IMR-90 (cell line): ENCODE measurements around the gene LRRC41. TPM values are rescaled to one million over a fixed set of nuclear protein-coding genes. Genes with fewer than 3 reads are reported as not detected.

Source experiments
- ATAC-seq: fragments of 200-7000 bp; cut with Tn5 transposase; 2 replicates; pipeline ENCODE4 v1.9.1; 2020; ENCODE audit warnings: low read depth, mild to moderate bottlenecking, moderate library complexity
- BruUV-seq: library from RNA; stranded (reverse); fragments of 400-500 nt; replicated peaks from 2 replicates; lab custom pipeline; 2021; lab: Mats Ljungman, UMichigan
- CTCF ChIA-PET: fragments of 300-600 bp; formaldehyde crosslinking; extraction: SDS; loops from one replicate; lab custom pipeline; 2021; ENCODE audit warnings: antibody characterized with exemption; lab: Yijun Ruan, JAX
- POLR2A ChIA-PET: fragments of 300-600 bp; sonication (Branson Sonifier 250); formaldehyde crosslinking; loops from one replicate; lab custom pipeline; 2022; ENCODE audit warnings: antibody characterized with exemption; ENCODE audit not compliant: unreplicated experiment; lab: Charles Lee
- DNase-seq: peaks from one replicate; pipeline ENCODE4 v3.0.0; 2013
- H2AFZ ChIP-seq: replicated peaks from 2 replicates; pipeline ENCODE3; 2013; ENCODE audit warnings: low read length, mild to moderate bottlenecking; ENCODE audit not compliant: poor library complexity
- H2AK5ac ChIP-seq: 2 replicates; pipeline ENCODE4 v1.6.1; 2013; ENCODE audit warnings: low read depth, low read length, inconsistent platforms
- H2AK9ac ChIP-seq: replicated peaks from 2 replicates; pipeline ENCODE3; 2013; ENCODE audit warnings: mild to moderate bottlenecking, low read depth, low read length, moderate library complexity; ENCODE audit not compliant: poor library complexity
- H2BK120ac ChIP-seq: 2 replicates; pipeline ENCODE4 v1.6.1; 2013; ENCODE audit warnings: low read depth, low read length, inconsistent platforms
- H2BK15ac ChIP-seq: 3 replicates; pipeline ENCODE4 v1.6.1; 2013; ENCODE audit warnings: low read depth, low read length, inconsistent platforms
- H2BK20ac ChIP-seq: 2 replicates; pipeline ENCODE4 v1.6.1; 2013; ENCODE audit warnings: low read depth, mild to moderate bottlenecking, inconsistent platforms, low read length, moderate library complexity
- H2BK5ac ChIP-seq: 2 replicates; pipeline ENCODE4 v1.6.1; 2013; ENCODE audit warnings: mild to moderate bottlenecking, low read depth, low read length, inconsistent platforms; ENCODE audit not compliant: poor library complexity, severe bottlenecking
- H3K14ac ChIP-seq: replicated peaks from 2 replicates; pipeline ENCODE4 v1.6.1; 2013; ENCODE audit warnings: low read depth, low read length, inconsistent platforms
- H3K18ac ChIP-seq: 2 replicates; pipeline ENCODE4 v1.6.1; 2013; ENCODE audit warnings: low read depth, low read length, control low read depth
- H3K23ac ChIP-seq: 2 replicates; pipeline ENCODE4 v1.6.1; 2013; ENCODE audit warnings: low read depth, low read length, inconsistent platforms
- H3K27ac ChIP-seq: 2 replicates; pipeline ENCODE4 v1.5.1; 2013; ENCODE audit warnings: mild to moderate bottlenecking, control low read depth, low read length; ENCODE audit not compliant: insufficient read depth
- H3K27me3 ChIP-seq: 2 replicates; pipeline ENCODE4 v1.6.1; 2013; ENCODE audit warnings: low read length; ENCODE audit not compliant: control insufficient read depth, insufficient read depth
- H3K36me3 ChIP-seq: 2 replicates; pipeline ENCODE4 v1.6.1; 2013; ENCODE audit warnings: low read length, mixed read lengths; ENCODE audit not compliant: control insufficient read depth, insufficient read depth
- H3K4ac ChIP-seq: 2 replicates; pipeline ENCODE4 v1.6.1; 2013; ENCODE audit warnings: low read depth, low read length, inconsistent platforms
- H3K4me1 ChIP-seq: 2 replicates; pipeline ENCODE4 v1.6.1; 2013; ENCODE audit warnings: low read length, mixed read lengths; ENCODE audit not compliant: control insufficient read depth, insufficient read depth
- H3K4me2 ChIP-seq: 2 replicates; pipeline ENCODE4 v1.6.1; 2013; ENCODE audit warnings: low read depth, mild to moderate bottlenecking, control low read depth, low read length, moderate library complexity
- H3K4me3 ChIP-seq: 2 replicates; pipeline ENCODE4 v1.5.1; 2013; ENCODE audit warnings: low read depth, mild to moderate bottlenecking, control low read depth, low read length, moderate library complexity; ENCODE audit not compliant: insufficient read depth
- H3K56ac ChIP-seq: 2 replicates; pipeline ENCODE4 v1.6.1; 2013; ENCODE audit warnings: low read length, inconsistent platforms; ENCODE audit not compliant: insufficient read depth; ENCODE audit errors: extremely low read depth
- H3K79me1 ChIP-seq, 2 experiments: 2 replicates each; pipeline ENCODE4 v1.6.1; 2013; ENCODE audit warnings: low read length in 2 of 2, inconsistent platforms in 1 of 2, low read depth in 1 of 2
- H3K9ac ChIP-seq: 2 replicates; pipeline ENCODE4 v1.6.1; 2013; ENCODE audit warnings: low read depth, low read length, control low read depth
- H3K9me1 ChIP-seq: 2 replicates; pipeline ENCODE4 v1.6.1; 2013; ENCODE audit warnings: low read length, inconsistent platforms; ENCODE audit not compliant: insufficient read depth
- H3K9me3 ChIP-seq: 2 replicates; pipeline ENCODE4 v1.6.1; 2013; ENCODE audit warnings: low read length; ENCODE audit not compliant: control insufficient read depth, insufficient read depth
- H4K20me1 ChIP-seq: 2 replicates; pipeline ENCODE4 v1.6.1; 2013; ENCODE audit warnings: low read length, inconsistent platforms; ENCODE audit not compliant: insufficient read depth
- H4K5ac ChIP-seq: 2 replicates; pipeline ENCODE4 v1.6.1; 2013; ENCODE audit warnings: mild to moderate bottlenecking, low read depth, low read length, control low read depth
- H4K8ac ChIP-seq, 2 experiments: 2 replicates each; pipeline ENCODE4 v1.6.1; 2013; ENCODE audit warnings: low read depth in 2 of 2, low read length in 2 of 2, control low read depth in 1 of 2, inconsistent platforms in 1 of 2
- H4K91ac ChIP-seq: 2 replicates; pipeline ENCODE4 v1.6.1; 2013; ENCODE audit warnings: low read depth, low read length, inconsistent platforms; ENCODE audit not compliant: insufficient read depth
- BHLHE40 ChIP-seq: fragments of 150-350 bp; IDR thresholded peaks from 2 replicates; pipeline ENCODE4 v1.6.1; 2016; ENCODE audit warnings: mild to moderate bottlenecking, low read depth, low read length
- MAFK ChIP-seq: IDR thresholded peaks from 2 replicates; pipeline ENCODE4 v1.6.1; 2012; ENCODE audit warnings: low read depth, low read length, improper control_type of control experiment
- MAZ ChIP-seq: IDR thresholded peaks from 2 replicates; pipeline ENCODE4 v1.6.1; 2012; ENCODE audit warnings: low read depth, mild to moderate bottlenecking, low read length, improper control_type of control experiment, moderate library complexity, borderline replicate concordance
- RAD21 ChIP-seq: IDR thresholded peaks from 2 replicates; pipeline ENCODE4 v1.6.1; 2012; ENCODE audit warnings: low read length, improper control_type of control experiment
- WGBS, 2 experiments: methylation state at CpG; one replicate each; pipeline versions ENCODE4 v1.1.5 to v1.1.7; 2013; ENCODE audit warnings: missing lambda C conversion rate in 2 of 2; ENCODE audit not compliant: insufficient read length in 1 of 2; ENCODE audit errors: extremely low coverage in 2 of 2; 5-methylcytosine and 5-hydroxymethylcytosine counted together
- dilution Hi-C: fragments of 300-500 bp; cut with HindIII; formaldehyde crosslinking; loops from one replicate; pipeline ENCODE4 v1.14.3; 2018; ENCODE audit warnings: low sequenced_read_pairs; ENCODE audit not compliant: unreplicated experiment
- in situ Hi-C: fragments of 300-500 bp; cut with MboI; formaldehyde crosslinking; loops from 3 replicates; pipeline ENCODE4 v1.14.3; 2019; ENCODE audit warnings: low sequenced_read_pairs, inconsistent platforms, mixed read lengths
- intact Hi-C: fragments of 100-400 bp; cut with micrococcal nuclease; formaldehyde crosslinking; loops from 2 replicates; pipeline ENCODE4 v1.10.0; 2022
- polyA plus RNA-seq, 3 experiments: library from polyadenylated mRNA; depleted of rRNA; stranded (reverse); fragments of >200 nt; gene quantifications; 2 replicates each; pipeline ENCODE4 v1.2.3, GENCODE V29; 2012; ENCODE audit warnings: low replicate concordance in 1 of 3
- total RNA-seq: library from RNA; depleted of rRNA; stranded (reverse); fragments of >200 nt; gene quantifications from 2 replicates; pipeline ENCODE4 v1.2.3, GENCODE V29; 2012

LRRC41 gene
- total and polyA plus RNA-seq, 2 of the 4 experiments (the other 2 are of a cell fraction), result 67.6 to 83.2 TPM

- no peak overlapping the region for H3K4me3 ChIP-seq
- H3K27me3 ChIP-seq, result no peaks in the 10 kb centered on the region
- H2BK5ac ChIP-seq, result no peak overlapping the region
- DNase-seq, result no peak
- in situ Hi-C loops, result no loop called here
- no peak overlapping the region for H3K4ac ChIP-seq
- POLR2A ChIA-PET, result no interaction called here
- no peak overlapping the region for H2AK9ac ChIP-seq
- H3K14ac ChIP-seq, result no peak overlapping the region
- no peak overlapping the region for H3K4me2 ChIP-seq
- H4K20me1 ChIP-seq, result peaks cover 9% of the 10 kb centered on the region
- no peak overlapping the region for H3K18ac ChIP-seq
- H3K9ac ChIP-seq, result no peak overlapping the region
- ATAC-seq, result no peak
- no peak overlapping the region for H4K8ac ChIP-seq
- no peak overlapping the region for H3K23ac ChIP-seq
- H4K91ac ChIP-seq, result no peak overlapping the region
- H2BK15ac ChIP-seq, result no peak overlapping the region
- H2BK120ac ChIP-seq, result no peak overlapping the region
- H3K27ac ChIP-seq, result no peak overlapping the region
- WGBS, 2 experiments, result 98% methylated on average over 6 of the region's 14 CpGs; no CpG with 5 or more reads in 1 of the 2 experiments
- H3K9me3 ChIP-seq, result no peaks in the 10 kb centered on the region
- TF ChIP-seq MAZ (no peak), BHLHE40 (no peak), MAFK (no peak), RAD21 (no peak)
- no peak overlapping the region for H4K5ac ChIP-seq
- no TSS peak for BruUV-seq
- H3K79me1 ChIP-seq, result peaks cover 23 to 44% of the 10 kb centered on the region in 2 experiments
- peaks cover 55% of the 10 kb centered on the region for H3K36me3 ChIP-seq
- dilution Hi-C loops, result no loop called here
- no peak overlapping the region for H2AK5ac ChIP-seq
- no peak overlapping the region for H2BK20ac ChIP-seq
- intact Hi-C loops, result no loop called here
- CTCF ChIA-PET, result no interaction called here
- no peak overlapping the region for H2AFZ ChIP-seq
- H3K9me1 ChIP-seq, result peaks cover 11% of the 10 kb centered on the region
- peaks cover 9% of the 10 kb centered on the region for H3K4me1 ChIP-seq
- H3K56ac ChIP-seq, result no peak overlapping the region
Measured at GRCh38 chr1:46281021-46281420, 22.4 kb downstream of the LRRC41 start.
